Transverse colon (tissue), 4 donors: ENCODE measurements around the gene PNMA6E. TPM values are rescaled to one million over a fixed set of nuclear protein-coding genes. Genes with fewer than 3 reads are reported as not detected.

ENCODE experiments used
- DNase-seq: peaks from one replicate; pipeline ENCODE4 v3.0.0-alpha.2; 2019
- H3K27ac ChIP-seq, 4 donors: fragments of 200-600 bp; sonication (generic); 2 replicates each; pipeline ENCODE4 v1.5.1; 2016 to 2018; ENCODE audit warnings: inconsistent platforms in 4 of 4
- H3K27me3 ChIP-seq: fragments of 200-600 bp; sonication (generic); 2 replicates; pipeline ENCODE4 v1.5.1; 2017; ENCODE audit warnings: inconsistent platforms
- H3K36me3 ChIP-seq, 4 donors: fragments of 200-600 bp; sonication (generic); 2 replicates each; pipeline ENCODE4 v1.5.1; 2017 to 2019; ENCODE audit warnings: inconsistent platforms in 4 of 4
- H3K4me1 ChIP-seq, 4 donors: fragments of 200-600 bp; sonication (generic); 2 replicates each; pipeline ENCODE4 v1.5.1; 2017 to 2020; ENCODE audit warnings: inconsistent platforms in 4 of 4
- H3K4me3 ChIP-seq, 4 donors: fragments of 200-600 bp; sonication (generic); 1 replicate in 1 of 4; 2 replicates in 3 of 4; pipeline versions ENCODE4 v1.5.1 to v1.6.1; 2017 to 2019; ENCODE audit warnings: inconsistent platforms in 4 of 4
- H3K9me3 ChIP-seq, 2 donors: fragments of 200-600 bp; sonication (generic); 2 replicates each; pipeline ENCODE4 v1.5.1; 2017 to 2019; ENCODE audit warnings: inconsistent platforms in 2 of 2
- EP300 ChIP-seq: sonication (generic); formaldehyde crosslinking; IDR thresholded peaks from one replicate; pipeline ENCODE4 v1.6.1; 2017; ENCODE audit warnings: antibody characterized with exemption, low read depth
- POLR2A ChIP-seq: fragments of 450-650 bp; IDR thresholded peaks from one replicate; pipeline ENCODE4 v1.6.1; 2016; ENCODE audit warnings: antibody characterized with exemption, mild to moderate bottlenecking, moderate library complexity
- POLR2AphosphoS5 ChIP-seq, 3 donors: sonication (generic); formaldehyde crosslinking; IDR thresholded peaks; one replicate each; pipeline ENCODE4 v1.6.1; 2016; ENCODE audit warnings: antibody characterized with exemption in 3 of 3
- WGBS, 2 donors: methylation state at CpG; one replicate each; pipeline ENCODE4 v1.1.5; 2018; ENCODE audit warnings: low coverage in 1 of 2; 5-methylcytosine and 5-hydroxymethylcytosine counted together
- in situ Hi-C, 4 donors: fragments of 200-750 bp; cut with MboI; loops; one replicate each; pipeline versions ENCODE4 v1.15.0 to v1.15.1; 2017; ENCODE audit warnings: low sequenced_read_pairs in 3 of 4, low pct_ligation_motif_present in 1 of 4, low pct_unique_long_range_greater_than_20kb in 1 of 4
- intact Hi-C: fragments of 100-400 bp; cut with DNase I; formaldehyde crosslinking; loops from one replicate; pipeline ENCODE4 v1.15.1; 2023; ENCODE audit warnings: low total_unique reads
- total RNA-seq, 4 donors: library from RNA; depleted of rRNA; stranded (reverse); fragments of >200 nt; gene quantifications; one replicate each; pipeline ENCODE4 v1.1.0, GENCODE V29; 2016
- TF ChIP-seq, protein P1 (sequence below), 5 experiments: fragments of 200-600 bp in 3 of 5; fragments of 450-650 bp in 2 of 5; sonication (generic) in 3 of 5; IDR thresholded peaks; 1 replicate in 2 of 5; 2 replicates in 3 of 5; pipeline ENCODE4 v1.5.1; 2016 to 2017; ENCODE audit warnings: antibody characterized with exemption in 5 of 5, inconsistent platforms in 3 of 5, mild to moderate bottlenecking in 2 of 5, moderate library complexity in 1 of 5

Gene PNMA6E
- total RNA-seq, 4 donors from 2014 or later = not detected

DNA sequence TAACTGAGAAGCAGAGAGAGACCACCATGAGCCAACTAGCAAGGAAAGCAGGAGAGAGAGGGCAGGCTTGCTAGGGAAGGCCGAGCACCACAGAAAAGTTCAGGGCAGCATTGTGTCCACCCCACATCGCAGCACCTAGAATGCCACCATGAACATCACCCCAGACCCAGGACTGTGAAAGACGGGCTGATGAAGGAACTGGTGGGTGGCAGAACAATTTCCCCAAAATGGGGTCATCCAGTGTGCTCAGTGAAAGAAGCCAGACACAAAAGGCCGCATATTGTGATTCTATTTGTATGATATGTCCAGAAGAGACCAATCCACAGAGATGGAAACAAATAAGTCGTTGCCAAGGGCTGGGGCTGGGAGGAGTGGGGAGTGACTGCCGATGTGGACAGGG, 16.8 kb downstream of the PNMA6E start:
- Histone ChIP-seq H3K27ac (no peak overlapping the region), H3K4me3 (no peak overlapping the region), H3K9me3 (no peaks in the 10 kb centered on the region), H3K36me3 (no peaks in the 10 kb centered on the region), H3K4me1 (no peaks in the 10 kb centered on the region), H3K27me3 (no peaks in the 10 kb centered on the region)
- in situ Hi-C loops (no loop called here), intact Hi-C loops (no loop called here)
- TF ChIP-seq, protein P1, sequence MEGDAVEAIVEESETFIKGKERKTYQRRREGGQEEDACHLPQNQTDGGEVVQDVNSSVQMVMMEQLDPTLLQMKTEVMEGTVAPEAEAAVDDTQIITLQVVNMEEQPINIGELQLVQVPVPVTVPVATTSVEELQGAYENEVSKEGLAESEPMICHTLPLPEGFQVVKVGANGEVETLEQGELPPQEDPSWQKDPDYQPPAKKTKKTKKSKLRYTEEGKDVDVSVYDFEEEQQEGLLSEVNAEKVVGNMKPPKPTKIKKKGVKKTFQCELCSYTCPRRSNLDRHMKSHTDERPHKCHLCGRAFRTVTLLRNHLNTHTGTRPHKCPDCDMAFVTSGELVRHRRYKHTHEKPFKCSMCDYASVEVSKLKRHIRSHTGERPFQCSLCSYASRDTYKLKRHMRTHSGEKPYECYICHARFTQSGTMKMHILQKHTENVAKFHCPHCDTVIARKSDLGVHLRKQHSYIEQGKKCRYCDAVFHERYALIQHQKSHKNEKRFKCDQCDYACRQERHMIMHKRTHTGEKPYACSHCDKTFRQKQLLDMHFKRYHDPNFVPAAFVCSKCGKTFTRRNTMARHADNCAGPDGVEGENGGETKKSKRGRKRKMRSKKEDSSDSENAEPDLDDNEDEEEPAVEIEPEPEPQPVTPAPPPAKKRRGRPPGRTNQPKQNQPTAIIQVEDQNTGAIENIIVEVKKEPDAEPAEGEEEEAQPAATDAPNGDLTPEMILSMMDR (IDR thresholded peaks at IDR 0.05) = no peak
- TF ChIP-seq POLR2AphosphoS5 (IDR thresholded peaks at IDR 0.05) = no peak
- no peak for TF ChIP-seq EP300
- TF ChIP-seq POLR2A = no peak
- DNase-seq = no peak
- WGBS, 2 donors = 86% methylated on average over 6 of the region's 6 CpGs; no CpG with 5 or more reads in 1 of the 2 donors

DNA sequence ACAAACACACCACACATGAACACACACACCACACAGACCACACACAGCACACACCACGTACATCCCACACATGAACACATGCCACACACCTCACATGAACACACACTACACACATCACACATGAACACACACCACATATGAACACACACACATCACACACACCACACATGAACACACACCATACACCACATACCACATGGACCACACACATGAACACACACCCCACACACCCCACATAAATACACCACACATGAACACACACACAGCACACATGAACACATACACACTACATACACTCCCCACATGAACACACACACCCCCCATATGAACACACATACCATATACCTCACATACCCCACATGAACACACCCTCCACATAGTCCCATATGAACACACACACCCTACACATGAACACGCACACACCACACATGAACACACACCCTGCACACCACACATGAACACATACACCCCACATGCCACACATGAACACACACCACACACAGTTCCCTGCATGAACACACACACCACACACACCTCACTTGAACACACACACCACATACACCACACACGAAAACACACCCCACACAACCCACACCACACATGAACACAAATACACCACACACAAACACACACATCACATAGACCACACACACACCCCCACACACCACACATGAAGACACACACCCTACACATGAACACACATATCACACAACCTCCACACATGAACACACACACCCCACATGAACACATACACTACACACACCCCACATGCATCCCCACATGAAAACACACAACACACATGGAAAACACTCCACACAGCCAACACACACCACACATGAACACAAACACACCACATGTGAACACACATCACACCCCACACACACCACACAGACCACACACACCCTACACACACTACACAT, 18.3 kb downstream of the PNMA6E start:
- intact Hi-C loops = no loop called here
- WGBS, 2 donors = 83% methylated on average over 3 of the region's 3 CpGs; no CpG with 5 or more reads in 1 of the 2 donors
- no peaks in the 10 kb centered on the region for H3K9me3 ChIP-seq
- H3K27ac ChIP-seq = no peak overlapping the region
- in situ Hi-C loops = no loop called here
- no peaks in the 10 kb centered on the region for H3K4me1 ChIP-seq
- H3K36me3 ChIP-seq = no peaks in the 10 kb centered on the region
- no peak overlapping the region for H3K4me3 ChIP-seq
- TF ChIP-seq EP300 (no peak), POLR2A (no peak), POLR2AphosphoS5 (IDR thresholded peaks at IDR 0.05) (no peak)
- TF ChIP-seq, protein P1 (IDR thresholded peaks at IDR 0.05) = no peak
- H3K27me3 ChIP-seq = no peaks in the 10 kb centered on the region
- no peak for DNase-seq

DNA sequence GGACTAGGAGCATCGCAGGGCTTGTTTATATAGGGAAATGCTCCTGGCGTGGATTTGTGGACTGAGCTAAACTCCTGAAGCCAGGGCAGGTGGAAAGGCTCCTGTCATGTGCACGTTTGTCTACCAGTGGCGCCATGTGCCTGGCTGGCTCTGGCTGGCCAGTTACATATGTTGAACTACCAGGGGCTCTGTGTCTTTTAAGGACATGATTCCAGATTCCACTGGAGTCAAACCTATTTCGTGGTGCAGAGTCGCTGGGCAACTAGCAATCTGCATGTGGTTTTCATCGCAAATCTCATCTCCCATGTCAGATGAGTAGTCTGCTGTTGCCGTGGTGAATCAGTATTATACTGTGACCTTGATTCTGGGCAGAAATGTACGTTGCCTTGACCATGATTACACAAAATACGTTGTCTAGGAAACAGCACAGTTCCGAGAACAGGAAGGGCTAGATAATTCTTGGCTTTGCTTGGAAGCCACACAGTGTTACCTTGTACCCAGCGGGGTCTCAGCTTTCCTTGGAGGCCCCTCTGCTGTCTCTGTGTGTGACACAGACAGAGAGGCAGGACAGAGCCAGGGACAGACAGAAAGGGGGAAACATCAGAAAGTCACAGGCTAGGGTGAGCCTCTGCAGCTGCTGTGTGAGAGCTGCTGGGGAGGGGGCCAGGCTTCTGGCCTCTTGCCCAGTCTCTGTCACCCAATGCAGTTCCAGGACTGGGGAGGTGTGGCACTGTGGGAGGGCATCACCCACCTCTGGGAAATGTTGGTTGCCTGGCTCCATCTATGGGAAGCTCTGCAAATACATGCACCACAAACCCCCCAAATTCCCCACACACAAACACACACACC, 19.2 kb downstream of the PNMA6E start:
- no peak for DNase-seq
- Histone ChIP-seq H3K9me3 (no peaks in the 10 kb centered on the region), H3K4me3 (no peak overlapping the region), H3K36me3 (no peaks in the 10 kb centered on the region), H3K27me3 (no peaks in the 10 kb centered on the region), H3K4me1 (no peaks in the 10 kb centered on the region), H3K27ac (no peak overlapping the region)
- in situ Hi-C loops = no loop called here
- WGBS, 2 donors = 54% methylated on average over 12 of the region's 12 CpGs; no CpG with 5 or more reads in 1 of the 2 donors
- TF ChIP-seq, protein P1 (IDR thresholded peaks at IDR 0.05) = no peak
- no peak for TF ChIP-seq POLR2AphosphoS5 (IDR thresholded peaks at IDR 0.05)
- no peak for TF ChIP-seq EP300
- no peak for TF ChIP-seq POLR2A
- intact Hi-C loops = no loop called here

DNA sequence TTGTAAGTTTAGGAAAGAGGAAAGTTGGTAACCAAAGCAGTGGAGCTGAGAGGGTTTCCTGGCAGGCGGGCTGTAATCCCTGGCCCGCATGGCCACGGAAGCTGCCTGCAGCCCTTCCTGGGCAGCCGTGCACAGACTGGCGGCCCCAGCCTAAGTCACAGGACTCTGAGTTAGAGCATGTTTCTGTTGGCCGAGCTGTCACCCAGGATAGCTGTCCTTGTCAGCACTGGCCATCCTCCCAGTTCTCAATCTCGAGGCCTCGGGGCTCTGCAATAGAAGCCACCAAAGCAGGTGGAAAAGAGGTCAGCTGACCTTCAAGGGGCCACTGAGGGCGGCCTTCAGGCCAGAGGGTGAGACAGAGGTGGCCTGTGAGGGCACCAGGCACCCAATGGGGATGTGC, 20.5 kb downstream of the PNMA6E start:
- WGBS, 2 donors = 86% methylated on average over 9 of the region's 9 CpGs; no CpG with 5 or more reads in 1 of the 2 donors
- H3K27me3 ChIP-seq = no peaks in the 10 kb centered on the region
- no peak overlapping the region for H3K4me3 ChIP-seq
- H3K9me3 ChIP-seq = no peaks in the 10 kb centered on the region
- H3K27ac ChIP-seq = no peak overlapping the region
- no peaks in the 10 kb centered on the region for H3K4me1 ChIP-seq
- DNase-seq = no peak
- no peaks in the 10 kb centered on the region for H3K36me3 ChIP-seq
- intact Hi-C loops (no loop called here), in situ Hi-C loops (no loop called here)
- TF ChIP-seq POLR2A (no peak), EP300 (no peak), POLR2AphosphoS5 (IDR thresholded peaks at IDR 0.05) (no peak)
- TF ChIP-seq, protein P1 (IDR thresholded peaks at IDR 0.05) = no peak
